Measurements from ENCODE around the gene HOGA1.
"Not testable (repeated sequence)": the region's sequence is repeated elsewhere in the genome, so short reads cannot be mapped to it uniquely, and the experiment has no call there.

The HOGA1 gene

DNA sequence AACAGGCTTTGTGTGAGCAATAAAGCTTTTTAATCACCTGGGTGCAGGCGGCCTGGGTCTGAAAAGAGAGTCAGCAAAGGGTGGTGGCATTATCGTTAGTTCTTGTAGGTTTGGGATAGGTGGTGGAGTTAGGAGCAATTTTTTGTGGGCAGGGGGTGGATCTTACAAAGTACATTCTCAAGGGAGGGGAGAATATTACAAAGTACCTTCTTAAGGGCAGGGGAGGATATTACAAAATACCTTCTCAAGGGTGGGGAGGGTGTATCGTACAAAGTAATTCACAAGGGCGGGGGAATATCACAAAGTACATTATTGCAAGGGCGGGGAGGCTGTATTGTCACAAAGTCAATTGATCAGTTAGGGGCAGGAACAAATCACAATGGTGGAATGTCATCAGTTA lies 21.9 kb upstream of the HOGA1 start:
- H3K4me3 ChIP-seq (ENCODE audit: low read length); H3K36me3 ChIP-seq (ENCODE audit: insufficient read depth, low read depth, low read length); H3K9me3 ChIP-seq (ENCODE audit: insufficient read depth, low read depth, low read length); H3K9ac ChIP-seq (ENCODE audit: low read depth, low read length); H3K27ac ChIP-seq (ENCODE audit: low read length); H3K27me3 ChIP-seq (ENCODE audit: insufficient read depth, low read length); H3K4me1 ChIP-seq (ENCODE audit: insufficient read depth, low read length): not testable (repeated sequence)

DNA sequence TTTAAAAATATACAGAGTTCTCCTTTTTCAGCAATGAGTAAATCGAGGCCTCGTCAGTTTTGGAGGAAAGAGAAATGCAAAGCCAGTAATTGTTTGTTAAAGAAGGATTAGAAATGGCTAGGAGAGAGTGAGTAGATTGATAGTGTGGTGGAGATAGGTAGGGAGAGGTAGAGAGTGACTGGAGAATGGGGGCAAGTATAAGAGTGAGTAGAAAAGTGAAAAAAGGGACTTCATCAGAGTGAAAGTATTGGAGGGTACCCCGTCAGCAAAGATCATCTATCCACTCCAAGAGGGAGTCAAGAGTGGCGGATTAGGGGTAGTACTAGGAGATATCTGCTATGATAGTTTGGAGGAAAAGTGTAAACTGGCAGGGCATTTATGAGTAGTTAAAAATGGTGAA lies 20.9 kb upstream of the HOGA1 start:
- H3K4me3 ChIP-seq (ENCODE audit: low read length) = no peak overlapping the region
- H3K9ac ChIP-seq (ENCODE audit: low read depth, low read length) = no peak overlapping the region
- no peak overlapping the region for H3K27ac ChIP-seq (ENCODE audit: low read length)
- H3K9me3 ChIP-seq (ENCODE audit: insufficient read depth, low read depth, low read length) = no peaks in the 10 kb centered on the region
- no peaks in the 10 kb centered on the region for H3K36me3 ChIP-seq (ENCODE audit: insufficient read depth, low read depth, low read length)
- H3K4me1 ChIP-seq (ENCODE audit: insufficient read depth, low read length) = no peaks in the 10 kb centered on the region
- H3K27me3 ChIP-seq (ENCODE audit: insufficient read depth, low read length) = no peaks in the 10 kb centered on the region

DNA sequence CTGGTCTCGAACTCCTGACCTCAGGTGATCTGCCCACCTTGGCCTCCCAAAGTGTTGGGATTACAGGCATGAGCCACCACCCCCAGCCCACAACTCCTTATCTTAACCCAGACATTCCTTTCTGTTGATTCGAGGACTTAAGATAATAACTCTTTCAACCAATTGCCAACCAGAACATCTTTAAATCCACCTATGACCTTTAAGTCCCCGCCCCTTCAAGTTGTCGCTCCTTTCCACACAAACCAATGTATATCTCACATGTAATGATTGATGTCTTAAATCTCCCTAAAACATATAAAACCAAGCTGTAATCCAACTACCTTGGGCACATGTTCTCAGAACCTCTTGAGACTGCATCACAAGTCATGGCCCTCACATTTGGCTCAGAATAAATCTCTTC lies 19.4 kb upstream of the HOGA1 start:
- H3K4me1 ChIP-seq (ENCODE audit: insufficient read depth, low read length) = no peaks in the 10 kb centered on the region
- no peaks in the 10 kb centered on the region for H3K9me3 ChIP-seq (ENCODE audit: insufficient read depth, low read depth, low read length)
- H3K27ac ChIP-seq (ENCODE audit: low read length) = no peak overlapping the region
- H3K36me3 ChIP-seq (ENCODE audit: insufficient read depth, low read depth, low read length) = no peaks in the 10 kb centered on the region; the same call in 1 of the 2 replicates
- no peak overlapping the region for H3K4me3 ChIP-seq (ENCODE audit: low read length)
- H3K27me3 ChIP-seq (ENCODE audit: insufficient read depth, low read length) = no peaks in the 10 kb centered on the region
- H3K9ac ChIP-seq (ENCODE audit: low read depth, low read length) = no peak overlapping the region

DNA sequence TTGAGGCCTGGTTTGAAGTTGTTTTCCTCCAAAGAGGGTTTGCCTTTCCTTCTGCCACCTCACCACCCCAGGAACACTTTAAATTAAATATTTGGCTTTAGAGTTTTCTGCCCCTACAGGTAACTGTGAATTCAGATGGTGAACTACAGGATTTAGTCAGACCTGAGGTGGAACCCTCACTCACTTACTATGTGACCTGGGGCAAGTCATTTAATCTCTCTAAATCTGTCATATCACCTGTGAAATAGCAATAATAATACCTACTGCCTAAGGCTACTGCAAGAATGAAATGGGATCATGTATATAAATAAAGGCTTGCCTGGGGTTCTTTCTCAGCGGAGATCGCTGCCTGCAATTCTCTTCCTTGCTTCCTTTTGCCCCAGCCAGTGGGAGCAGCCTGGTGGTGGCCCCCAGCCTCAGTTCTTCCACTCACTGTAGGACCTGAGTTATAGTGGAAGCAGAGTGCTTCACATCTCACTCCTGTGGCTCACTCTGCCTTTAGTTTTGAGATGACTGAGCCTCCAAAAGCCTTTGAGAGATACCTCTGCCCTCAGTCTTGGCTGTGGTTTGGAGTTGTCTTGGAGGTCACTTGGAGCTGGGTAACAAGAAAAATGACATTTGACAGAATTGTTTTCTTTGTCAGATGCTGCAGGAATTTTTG lies 17.7 kb upstream of the HOGA1 start:
- no peaks in the 10 kb centered on the region for H3K4me1 ChIP-seq (ENCODE audit: insufficient read depth, low read length)
- H3K27ac ChIP-seq (ENCODE audit: low read length) = no peak overlapping the region
- H3K27me3 ChIP-seq (ENCODE audit: insufficient read depth, low read length) = no peaks in the 10 kb centered on the region
- H3K4me3 ChIP-seq (ENCODE audit: low read length) = no peak overlapping the region
- no peak overlapping the region for H3K9ac ChIP-seq (ENCODE audit: low read depth, low read length)
- no peaks in the 10 kb centered on the region for H3K9me3 ChIP-seq (ENCODE audit: insufficient read depth, low read depth, low read length)
- H3K36me3 ChIP-seq (ENCODE audit: insufficient read depth, low read depth, low read length) = peaks cover 4% of the 10 kb centered on the region; the same call in 1 of the 2 replicates

DNA sequence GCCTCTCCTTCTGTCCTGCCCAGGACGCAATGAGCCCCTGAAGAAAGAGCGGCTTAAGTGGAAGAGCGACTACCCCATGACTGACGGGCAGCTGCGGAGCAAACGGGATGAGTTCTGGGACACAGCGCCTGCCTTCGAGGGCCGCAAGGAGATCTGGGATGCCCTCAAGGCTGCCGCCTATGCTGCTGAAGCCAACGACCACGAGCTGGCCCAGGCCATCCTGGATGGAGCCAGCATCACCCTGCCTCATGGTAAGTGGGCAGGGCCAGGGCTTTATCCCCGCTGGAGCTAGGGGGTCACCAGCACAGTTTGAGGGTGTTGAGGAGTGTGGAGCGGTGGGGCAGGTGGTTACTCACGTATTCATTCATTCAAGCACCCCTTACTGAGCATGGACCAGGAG lies 16.3 kb upstream of the HOGA1 start:
- H3K36me3 ChIP-seq (ENCODE audit: insufficient read depth, low read depth, low read length) = peaks cover 4% of the 10 kb centered on the region; the same call in 1 of the 2 replicates
- H3K9ac ChIP-seq (ENCODE audit: low read depth, low read length) = no peak overlapping the region
- no peak overlapping the region for H3K4me3 ChIP-seq (ENCODE audit: low read length)
- no peaks in the 10 kb centered on the region for H3K27me3 ChIP-seq (ENCODE audit: insufficient read depth, low read length)
- no peaks in the 10 kb centered on the region for H3K4me1 ChIP-seq (ENCODE audit: insufficient read depth, low read length)
- H3K27ac ChIP-seq (ENCODE audit: low read length) = no peak overlapping the region
- H3K9me3 ChIP-seq (ENCODE audit: insufficient read depth, low read depth, low read length) = no peaks in the 10 kb centered on the region

DNA sequence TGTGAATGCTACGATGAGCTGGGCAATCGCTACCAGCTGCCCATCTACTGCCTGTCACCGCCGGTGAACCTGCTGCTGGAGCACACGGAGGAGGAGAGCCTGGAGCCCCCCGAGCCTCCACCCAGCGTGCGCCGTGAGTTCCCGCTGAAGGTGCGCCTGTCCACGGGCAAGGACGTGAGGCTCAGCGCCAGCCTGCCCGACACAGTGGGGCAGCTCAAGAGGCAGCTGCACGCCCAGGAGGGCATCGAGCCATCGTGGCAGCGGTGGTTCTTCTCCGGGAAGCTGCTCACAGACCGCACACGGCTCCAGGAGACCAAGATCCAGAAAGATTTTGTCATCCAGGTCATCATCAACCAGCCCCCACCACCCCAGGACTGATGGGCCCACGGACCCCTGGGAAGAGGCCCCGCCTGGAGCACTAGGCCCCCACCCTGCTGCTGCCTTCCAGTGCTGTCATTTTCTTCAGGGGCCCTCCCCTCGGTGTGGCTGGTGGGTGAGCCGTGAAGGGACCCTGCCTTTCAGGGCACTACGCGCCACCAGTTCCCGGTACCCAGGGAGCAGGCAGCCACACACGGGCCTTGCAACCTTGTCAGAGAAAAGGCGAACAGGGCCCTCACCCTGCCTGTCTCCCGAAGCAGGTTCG lies 13.9 kb upstream of the HOGA1 start:
- Histone ChIP-seq H3K27ac (ENCODE audit: low read length) (no peak overlapping the region), H3K36me3 (ENCODE audit: insufficient read depth, low read depth, low read length) (peaks cover 4% of the 10 kb centered on the region; the same call in 1 of the 2 replicates), H3K9me3 (ENCODE audit: insufficient read depth, low read depth, low read length) (no peaks in the 10 kb centered on the region), H3K9ac (ENCODE audit: low read depth, low read length) (no peak overlapping the region), H3K27me3 (ENCODE audit: insufficient read depth, low read length) (no peaks in the 10 kb centered on the region), H3K4me1 (ENCODE audit: insufficient read depth, low read length) (peaks cover 5% of the 10 kb centered on the region; the same call in 1 of the 2 replicates), H3K4me3 (ENCODE audit: low read length) (no peak overlapping the region)

DNA sequence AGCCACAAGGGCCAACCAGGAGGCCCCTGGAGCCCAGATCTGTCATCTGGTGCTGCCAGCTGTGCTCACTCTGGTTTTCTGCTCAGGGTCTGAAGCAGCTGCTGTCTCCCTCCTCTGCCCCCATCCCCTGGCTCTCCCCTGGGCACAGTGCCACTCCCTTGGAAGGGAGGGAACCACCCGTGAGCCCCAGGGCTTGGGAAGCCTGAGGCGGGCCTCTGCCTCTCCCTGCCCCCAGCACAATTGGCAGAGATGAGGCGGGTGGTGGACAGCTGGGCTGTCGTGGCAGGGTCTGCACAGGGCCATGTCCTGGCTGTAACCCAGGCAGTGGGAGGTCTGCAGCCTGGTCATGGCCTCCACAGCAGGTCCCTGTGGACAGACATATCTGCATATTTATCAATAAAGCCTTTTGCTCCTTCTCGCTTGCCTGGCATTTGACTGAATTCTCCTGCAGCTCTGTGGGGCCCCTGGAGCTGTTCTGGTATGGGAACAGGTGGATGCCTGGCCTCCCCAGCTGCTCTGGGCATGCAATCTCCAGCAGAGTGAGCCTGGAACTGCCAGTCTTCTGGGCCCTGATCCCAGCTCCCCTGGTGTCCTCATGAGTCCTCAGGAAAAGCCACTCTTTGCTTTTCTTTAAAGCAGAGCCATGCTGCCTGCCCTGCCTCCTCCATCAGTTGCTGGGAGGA lies 13.3 kb upstream of the HOGA1 start:
- Histone ChIP-seq H3K9me3 (ENCODE audit: insufficient read depth, low read depth, low read length) (no peaks in the 10 kb centered on the region), H3K4me3 (ENCODE audit: low read length) (no peak overlapping the region), H3K27ac (ENCODE audit: low read length) (no peak overlapping the region), H3K9ac (ENCODE audit: low read depth, low read length) (no peak overlapping the region), H3K27me3 (ENCODE audit: insufficient read depth, low read length) (no peaks in the 10 kb centered on the region), H3K36me3 (ENCODE audit: insufficient read depth, low read depth, low read length) (peaks cover 4% of the 10 kb centered on the region; the same call in 1 of the 2 replicates), H3K4me1 (ENCODE audit: insufficient read depth, low read length) (peaks cover 5% of the 10 kb centered on the region; the same call in 1 of the 2 replicates)

DNA sequence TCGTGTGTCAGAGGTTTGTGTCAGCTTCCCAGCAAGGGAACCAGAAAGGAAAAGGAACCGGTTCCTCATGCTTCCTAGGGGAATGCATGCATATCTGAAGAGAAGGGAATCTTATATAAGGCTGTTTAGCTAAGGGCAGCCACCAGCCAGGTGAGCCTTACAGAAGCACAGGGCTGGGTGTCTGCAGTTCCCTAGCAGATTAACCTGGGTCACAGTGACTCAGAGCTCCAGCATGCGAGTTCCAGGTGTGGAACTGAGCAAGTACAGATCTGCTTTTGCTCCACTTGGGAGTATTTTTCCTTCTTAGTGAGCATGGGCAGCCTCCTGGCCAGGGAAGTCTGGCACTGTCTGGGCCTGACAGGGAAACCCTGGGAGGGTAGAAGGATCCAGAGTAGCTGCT lies 12.6 kb upstream of the HOGA1 start:
- Histone ChIP-seq H3K27ac (ENCODE audit: low read length) (no peak overlapping the region), H3K27me3 (ENCODE audit: insufficient read depth, low read length) (no peaks in the 10 kb centered on the region), H3K4me3 (ENCODE audit: low read length) (no peak overlapping the region), H3K9me3 (ENCODE audit: insufficient read depth, low read depth, low read length) (no peaks in the 10 kb centered on the region), H3K9ac (ENCODE audit: low read depth, low read length) (no peak overlapping the region), H3K4me1 (ENCODE audit: insufficient read depth, low read length) (peaks cover 5% of the 10 kb centered on the region; the same call in 1 of the 2 replicates), H3K36me3 (ENCODE audit: insufficient read depth, low read depth, low read length) (peaks cover 4% of the 10 kb centered on the region; the same call in 1 of the 2 replicates)

DNA sequence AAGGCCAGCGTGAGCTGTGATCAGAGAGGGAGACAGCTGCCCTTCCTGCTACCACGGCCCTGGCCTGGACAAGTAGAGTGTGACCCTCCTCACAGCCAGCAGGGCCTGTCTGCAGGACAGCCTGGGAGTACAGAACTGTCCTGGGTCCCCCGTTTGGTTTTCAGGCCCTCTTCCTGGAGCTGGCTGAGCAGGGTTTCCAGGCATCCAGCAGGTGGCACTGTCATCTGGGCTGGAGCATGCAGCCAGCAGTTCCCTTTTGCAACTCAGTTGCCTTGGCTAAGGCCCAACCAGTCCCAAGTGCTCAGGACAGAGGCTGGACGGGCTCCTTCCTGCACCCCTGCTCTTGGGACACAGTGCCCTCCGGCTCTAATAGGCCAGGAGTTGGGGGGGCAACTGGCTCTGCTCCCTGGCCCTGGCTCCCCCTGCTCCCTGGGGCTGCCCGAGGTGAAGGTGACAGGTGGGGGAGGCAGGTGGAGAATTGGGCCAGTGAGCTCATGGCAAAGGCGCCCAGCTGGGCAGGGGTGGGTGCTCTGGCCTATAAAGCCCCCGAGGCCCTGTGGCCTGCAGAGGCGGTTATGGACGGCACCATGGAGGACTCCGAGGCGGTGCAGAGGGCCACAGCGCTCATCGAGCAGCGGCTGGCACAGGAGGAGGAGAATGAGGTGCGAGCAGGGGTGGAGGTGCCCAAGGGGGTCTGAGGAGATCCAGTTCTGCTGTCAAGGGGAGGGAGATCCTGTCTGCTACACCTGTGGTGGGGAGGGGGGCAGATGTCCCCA lies 11.8 kb upstream of the HOGA1 start, which contains the start of gene ANKRD2:
ANKRD2 (plus strand) TSS at position 566 of the 776 bp plus-strand sequence; CDS start at position 576, 10 bp downstream.
- Histone ChIP-seq H3K27ac (ENCODE audit: low read length) (no peak within 1 kb of the TSS), H3K4me1 (ENCODE audit: insufficient read depth, low read length) (peaks cover 5% of the 10 kb centered on the region; the same call in 1 of the 2 replicates), H3K36me3 (ENCODE audit: insufficient read depth, low read depth, low read length) (peaks cover 4% of the 10 kb centered on the region; the same call in 1 of the 2 replicates), H3K27me3 (ENCODE audit: insufficient read depth, low read length) (no peaks in the 10 kb centered on the region), H3K9me3 (ENCODE audit: insufficient read depth, low read depth, low read length) (no peaks in the 10 kb centered on the region), H3K9ac (ENCODE audit: low read depth, low read length) (no peak within 1 kb of the TSS), H3K4me3 (ENCODE audit: low read length) (no peak within 1 kb of the TSS)

DNA sequence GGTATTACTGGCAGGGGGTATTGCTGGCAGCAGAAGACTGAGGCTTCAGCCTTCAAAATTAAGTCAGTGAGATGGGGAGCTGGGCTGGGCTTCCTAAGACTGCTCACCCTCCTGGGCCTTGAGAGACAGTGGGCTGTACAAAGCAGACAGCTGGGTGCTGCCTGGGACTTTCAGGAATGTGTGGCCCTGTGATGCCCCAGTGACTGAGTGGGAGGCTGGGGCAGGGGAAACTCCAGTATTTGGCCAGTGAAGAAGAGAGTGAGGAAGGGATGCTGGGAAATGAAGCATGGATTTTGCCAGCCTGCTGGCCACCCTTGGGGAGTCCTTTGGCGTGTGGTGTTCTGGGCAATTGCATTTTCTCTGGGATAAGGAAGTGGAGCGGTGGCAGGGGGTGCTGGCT lies 11.2 kb upstream of the HOGA1 start:
- Histone ChIP-seq H3K27ac (ENCODE audit: low read length) (no peak overlapping the region), H3K4me3 (ENCODE audit: low read length) (no peak overlapping the region), H3K27me3 (ENCODE audit: insufficient read depth, low read length) (no peaks in the 10 kb centered on the region), H3K9ac (ENCODE audit: low read depth, low read length) (no peak overlapping the region), H3K36me3 (ENCODE audit: insufficient read depth, low read depth, low read length) (peaks cover 4% of the 10 kb centered on the region; the same call in 1 of the 2 replicates), H3K9me3 (ENCODE audit: insufficient read depth, low read depth, low read length) (no peaks in the 10 kb centered on the region), H3K4me1 (ENCODE audit: insufficient read depth, low read length) (peaks cover 5% of the 10 kb centered on the region; the same call in 1 of the 2 replicates)

DNA sequence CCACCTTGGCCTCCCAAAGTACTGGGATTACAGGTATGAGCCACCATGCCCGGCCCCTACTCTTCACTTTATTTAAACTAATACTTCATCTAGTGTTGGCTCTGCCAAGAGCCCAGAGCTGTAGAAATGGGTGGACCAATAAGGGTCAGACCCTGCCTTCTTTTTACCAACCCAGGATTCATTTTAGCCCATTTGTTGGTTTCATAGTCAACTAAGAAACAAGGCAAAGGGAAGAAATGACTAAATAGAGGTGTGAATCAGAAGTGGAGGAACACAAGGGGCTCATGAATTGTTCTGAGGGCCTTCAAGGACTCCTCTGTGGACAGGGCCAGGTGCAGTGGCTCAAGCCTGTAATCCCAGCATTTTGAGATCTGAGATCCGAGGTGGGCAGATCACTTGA lies 10.5 kb upstream of the HOGA1 start:
- Histone ChIP-seq H3K36me3 (ENCODE audit: insufficient read depth, low read depth, low read length) (peaks cover 4% of the 10 kb centered on the region; the same call in 1 of the 2 replicates), H3K4me1 (ENCODE audit: insufficient read depth, low read length) (peaks cover 5% of the 10 kb centered on the region; the same call in 1 of the 2 replicates), H3K9me3 (ENCODE audit: insufficient read depth, low read depth, low read length) (no peaks in the 10 kb centered on the region), H3K4me3 (ENCODE audit: low read length) (no peak overlapping the region), H3K27ac (ENCODE audit: low read length) (no peak overlapping the region), H3K9ac (ENCODE audit: low read depth, low read length) (no peak overlapping the region), H3K27me3 (ENCODE audit: insufficient read depth, low read length) (no peaks in the 10 kb centered on the region)

Measured in iPS-20b (cell line).